Upper lobe of right lung (tissue), 1 donor: ENCODE results near the gene DNAH2. TPM values are rescaled to one million over a fixed set of nuclear protein-coding genes. Genes with fewer than 3 reads are reported as not detected.
A peak's percentile ranks its signal among the peaks of the same experiment; 100 is the strongest.

ENCODE experiments used
- ATAC-seq: fragments of 200-7000 bp; cut with Tn5 transposase; one replicate; pipeline ENCODE4 v1.9.1; 2020; ENCODE audit warnings: mild to moderate bottlenecking, moderate library complexity
- DNase-seq: peaks from one replicate; pipeline ENCODE4 v3.0.0-alpha.2; 2020
- H3K27ac ChIP-seq: fragments of 200-600 bp; one replicate; pipeline ENCODE4 v1.8.0; 2022
- H3K27me3 ChIP-seq: fragments of 200-600 bp; one replicate; pipeline ENCODE4 v1.8.0; 2022; ENCODE audit warnings: mild to moderate bottlenecking
- H3K36me3 ChIP-seq: fragments of 200-600 bp; one replicate; pipeline ENCODE4 v1.8.0; 2022
- H3K4me1 ChIP-seq: fragments of 200-600 bp; one replicate; pipeline ENCODE4 v1.8.0; 2022
- H3K4me3 ChIP-seq: fragments of 200-600 bp; one replicate; pipeline ENCODE4 v1.8.0; 2022; ENCODE audit warnings: mild to moderate bottlenecking
- H3K9me3 ChIP-seq: fragments of 200-600 bp; one replicate; pipeline ENCODE4 v1.8.0; 2022
- intact Hi-C: fragments of 100-400 bp; cut with DNase I; formaldehyde crosslinking; loops from one replicate; pipeline ENCODE4 v1.11.0; 2022
- total RNA-seq: library from RNA; stranded (reverse); fragmentation: NEBNext Ultra II Directional; extraction: Animal tissue kit (Norgen Biotek cat#: 25700); gene quantifications from one replicate; pipeline ENCODE4 v1.2.1, GENCODE V29; 2021
- TF ChIP-seq, protein P1 (sequence below): fragments of 200-600 bp; IDR thresholded peaks from one replicate; pipeline ENCODE4 v1.8.0; 2022; ENCODE audit warnings: antibody characterized with exemption
- donor health status: DM: no; HTN: yes; CAD: no; lungs with severe emphysema.

Gene DNAH2
- total RNA-seq, 1 donor from 2014 or later = 0.58 TPM

DNA sequence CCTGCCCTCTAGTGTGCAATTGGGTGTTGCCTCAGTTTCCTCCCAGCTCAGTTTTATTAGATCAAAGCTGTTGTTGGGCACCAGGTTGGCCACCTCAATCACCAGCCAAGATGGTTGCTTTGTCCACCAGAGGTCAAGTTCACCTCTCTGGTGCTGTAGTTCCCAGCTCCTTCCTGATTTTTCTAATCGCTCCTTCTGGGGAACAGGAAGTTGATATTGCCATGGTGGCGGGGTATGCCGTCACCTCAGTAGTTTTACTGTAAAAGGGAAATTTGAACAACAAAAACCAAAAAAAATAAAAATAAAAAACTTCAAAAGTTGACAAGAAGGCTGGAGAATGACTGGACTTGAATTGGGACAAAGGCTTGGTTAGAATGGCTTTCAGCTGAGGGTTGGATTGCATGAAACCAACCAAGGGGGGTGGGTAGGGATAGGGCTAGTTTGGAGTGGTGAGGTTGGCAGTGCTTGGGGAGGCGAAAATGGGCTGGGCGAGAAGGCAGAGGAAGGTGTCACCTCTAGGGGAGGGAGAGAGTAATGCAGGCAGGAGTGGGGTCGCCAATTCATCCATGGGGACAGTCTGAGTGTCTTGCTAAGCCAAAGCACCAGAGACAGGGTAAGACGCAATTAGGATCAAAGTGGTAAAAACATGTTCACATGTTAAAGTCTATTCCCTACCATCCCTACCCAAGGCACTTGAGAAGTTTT, 6.3 kb upstream of the DNAH2 start:
- H3K9me3 ChIP-seq = no peaks in the 10 kb centered on the region
- intact Hi-C loops = no loop called here
- no peak for DNase-seq
- H3K27me3 ChIP-seq = peaks cover 61% of the 10 kb centered on the region
- no peaks in the 10 kb centered on the region for H3K4me1 ChIP-seq
- no peak for ATAC-seq
- no peaks in the 10 kb centered on the region for H3K36me3 ChIP-seq
- TF ChIP-seq, protein P1, sequence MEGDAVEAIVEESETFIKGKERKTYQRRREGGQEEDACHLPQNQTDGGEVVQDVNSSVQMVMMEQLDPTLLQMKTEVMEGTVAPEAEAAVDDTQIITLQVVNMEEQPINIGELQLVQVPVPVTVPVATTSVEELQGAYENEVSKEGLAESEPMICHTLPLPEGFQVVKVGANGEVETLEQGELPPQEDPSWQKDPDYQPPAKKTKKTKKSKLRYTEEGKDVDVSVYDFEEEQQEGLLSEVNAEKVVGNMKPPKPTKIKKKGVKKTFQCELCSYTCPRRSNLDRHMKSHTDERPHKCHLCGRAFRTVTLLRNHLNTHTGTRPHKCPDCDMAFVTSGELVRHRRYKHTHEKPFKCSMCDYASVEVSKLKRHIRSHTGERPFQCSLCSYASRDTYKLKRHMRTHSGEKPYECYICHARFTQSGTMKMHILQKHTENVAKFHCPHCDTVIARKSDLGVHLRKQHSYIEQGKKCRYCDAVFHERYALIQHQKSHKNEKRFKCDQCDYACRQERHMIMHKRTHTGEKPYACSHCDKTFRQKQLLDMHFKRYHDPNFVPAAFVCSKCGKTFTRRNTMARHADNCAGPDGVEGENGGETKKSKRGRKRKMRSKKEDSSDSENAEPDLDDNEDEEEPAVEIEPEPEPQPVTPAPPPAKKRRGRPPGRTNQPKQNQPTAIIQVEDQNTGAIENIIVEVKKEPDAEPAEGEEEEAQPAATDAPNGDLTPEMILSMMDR = no peak
- H3K27ac ChIP-seq = no peak overlapping the region
- no peak overlapping the region for H3K4me3 ChIP-seq

DNA sequence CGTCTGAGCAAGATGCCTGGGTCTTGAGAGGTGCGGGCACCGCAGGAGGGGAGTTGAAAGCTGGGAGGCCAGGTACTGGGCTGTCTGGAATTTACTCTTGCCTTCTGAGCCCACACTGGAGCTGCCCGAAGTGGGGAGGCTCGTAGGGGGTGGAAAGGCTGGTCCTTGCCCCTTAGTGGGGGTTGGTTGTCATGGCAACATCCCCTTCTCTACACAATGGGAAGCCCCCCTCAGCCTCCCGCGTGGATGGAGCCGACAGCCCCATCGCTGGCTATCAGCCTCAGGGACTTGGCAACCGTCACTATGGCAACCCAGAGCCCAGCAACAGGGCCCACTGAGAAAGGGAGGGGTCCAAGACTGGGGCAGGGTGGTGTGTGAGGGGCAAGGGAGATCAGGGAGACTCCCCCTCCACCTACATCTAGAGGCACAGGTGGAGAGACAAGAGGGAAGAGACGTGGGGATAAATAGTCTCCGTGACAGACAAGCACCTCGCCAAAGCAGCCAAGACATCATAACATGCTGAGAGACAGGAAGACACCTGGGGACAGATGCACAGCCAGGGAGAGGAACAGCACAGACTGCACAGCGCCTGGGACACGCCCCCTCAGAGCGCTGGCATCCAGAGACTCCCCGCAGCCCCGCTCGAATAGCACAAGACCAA, 5.3 kb upstream of the DNAH2 start:
- intact Hi-C loops = no loop called here
- H3K4me1 ChIP-seq = peaks cover 6% of the 10 kb centered on the region
- H3K4me3 ChIP-seq = no peak overlapping the region
- TF ChIP-seq, protein P1 = no peak
- DNase-seq (no peak), ATAC-seq (no peak)
- no peak overlapping the region for H3K27ac ChIP-seq
- H3K9me3 ChIP-seq = no peaks in the 10 kb centered on the region
- peaks cover 57% of the 10 kb centered on the region for H3K27me3 ChIP-seq
- H3K36me3 ChIP-seq = no peaks in the 10 kb centered on the region

DNA sequence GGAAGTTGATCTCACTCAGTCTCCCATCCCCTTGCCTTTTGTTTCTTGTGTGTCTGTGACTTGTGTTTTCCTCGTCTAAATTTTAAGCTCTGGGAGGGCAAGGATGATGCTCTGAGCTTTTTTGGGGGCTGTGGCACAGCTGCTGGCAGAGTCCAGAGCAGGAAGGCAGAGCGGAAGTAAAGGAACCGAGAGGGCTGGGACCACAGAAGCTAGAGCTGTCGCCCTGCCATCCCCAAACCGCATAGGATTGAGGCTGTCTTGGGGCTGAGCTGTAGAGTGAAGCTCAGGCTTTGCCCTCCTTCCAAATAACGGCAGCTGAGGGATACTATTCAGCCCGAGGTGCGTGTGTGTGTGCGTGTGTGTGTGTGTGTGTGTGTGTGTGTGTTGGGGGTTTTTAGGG, 3.8 kb upstream of the DNAH2 start:
- Histone ChIP-seq H3K4me3 (no peak overlapping the region), H3K36me3 (no peaks in the 10 kb centered on the region), H3K27ac (no peak overlapping the region), H3K4me1 (peaks cover 6% of the 10 kb centered on the region), H3K9me3 (no peaks in the 10 kb centered on the region), H3K27me3 (peaks cover 44% of the 10 kb centered on the region)
- ATAC-seq (no peak), DNase-seq (no peak)
- TF ChIP-seq, protein P1 = no peak
- intact Hi-C loops = no loop called here

DNA sequence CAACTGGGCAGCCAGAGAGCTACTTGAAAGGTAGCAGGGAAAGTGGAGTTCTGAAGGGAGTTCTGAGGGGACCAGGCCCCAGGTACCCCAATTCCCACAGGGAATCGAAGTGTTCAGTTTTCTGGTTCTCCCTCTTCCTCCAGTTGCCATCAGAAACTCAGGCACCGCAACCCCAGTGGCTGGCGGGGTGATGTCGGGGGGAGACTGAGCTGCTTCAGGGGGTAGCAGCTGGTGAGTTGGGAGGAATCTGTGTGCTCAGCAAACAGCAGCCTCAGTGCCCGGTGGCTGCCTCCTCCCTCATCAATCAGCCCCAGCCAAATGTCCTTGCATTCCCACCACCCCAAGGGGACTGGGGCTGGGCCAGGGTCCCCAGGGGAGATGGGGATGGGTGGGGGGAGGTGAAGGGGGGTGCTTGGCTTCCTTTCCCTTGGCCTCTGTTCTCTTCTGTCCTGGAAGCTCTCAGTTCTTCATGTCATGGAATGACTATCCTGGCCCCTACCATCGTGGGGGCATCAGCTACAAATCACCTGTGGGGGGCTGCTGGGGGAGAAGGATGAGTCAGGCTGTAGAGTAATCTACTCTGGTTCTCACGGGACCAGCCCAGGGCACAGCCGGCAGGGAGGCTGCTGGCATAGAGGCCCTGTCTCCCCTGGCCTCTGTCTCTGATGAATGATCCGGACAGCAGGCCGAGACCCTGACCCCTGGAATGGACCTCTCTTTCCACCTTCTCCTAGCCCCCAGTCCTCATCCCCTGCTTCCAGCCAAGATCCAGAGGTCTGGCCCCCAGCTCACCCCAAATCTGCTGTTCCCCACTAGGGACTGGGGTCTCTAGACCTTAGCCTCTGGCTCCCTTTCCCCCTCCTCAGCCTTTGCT, 2.6 kb upstream of the DNAH2 start:
- H3K36me3 ChIP-seq = no peaks in the 10 kb centered on the region
- no peaks in the 10 kb centered on the region for H3K9me3 ChIP-seq
- intact Hi-C loops = no loop called here
- peaks cover 43% of the 10 kb centered on the region for H3K27me3 ChIP-seq
- no peak overlapping the region for H3K4me3 ChIP-seq
- peaks cover 6% of the 10 kb centered on the region for H3K4me1 ChIP-seq
- no peak overlapping the region for H3K27ac ChIP-seq
- ATAC-seq (no peak), DNase-seq (no peak)
- TF ChIP-seq, protein P1 = no peak

DNA sequence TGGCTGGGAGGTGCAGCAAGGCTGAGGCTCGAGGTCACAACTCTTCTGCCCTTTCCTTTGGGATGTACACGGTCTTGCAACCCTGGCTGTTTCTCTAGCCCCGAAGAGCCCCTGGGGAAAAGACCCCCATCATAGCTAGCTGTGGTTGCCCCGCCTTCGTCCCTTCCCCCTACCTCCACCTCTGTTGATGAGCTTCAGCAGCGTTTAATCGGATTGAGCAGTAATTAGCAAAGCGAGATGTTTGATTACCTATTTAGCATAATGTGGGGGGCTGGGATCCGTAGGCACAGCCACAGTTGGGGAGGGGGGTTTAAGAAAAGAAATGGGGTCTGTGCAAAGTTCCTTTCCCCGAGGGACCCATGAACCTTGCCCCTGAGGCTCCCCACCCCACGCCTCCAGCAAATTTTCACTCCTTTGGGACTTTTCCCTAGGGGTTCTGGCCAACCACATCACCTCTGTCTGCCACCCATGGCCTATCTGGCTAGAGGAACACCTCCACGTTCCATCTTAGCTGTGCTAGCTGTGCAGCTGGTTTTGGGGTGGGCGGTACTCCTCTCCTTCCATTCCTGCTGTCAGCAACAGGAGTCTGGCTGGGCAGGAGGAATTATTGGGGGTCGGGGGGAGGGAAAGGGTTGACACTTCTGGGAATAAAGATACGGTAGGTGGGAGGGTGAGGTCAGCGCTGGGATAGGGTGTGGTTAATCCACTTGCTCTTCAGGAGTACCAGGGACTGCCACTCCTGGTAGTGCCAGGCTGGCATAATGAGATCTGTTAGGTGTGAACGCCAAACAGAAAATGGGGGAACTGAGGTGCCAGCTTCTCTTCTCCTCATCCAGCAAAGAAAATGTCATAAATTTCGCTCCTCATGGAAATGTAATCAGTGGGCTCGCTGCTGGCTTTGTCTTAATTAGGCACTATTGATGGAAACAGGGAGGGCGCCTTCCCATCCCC, 1.3 kb upstream of the DNAH2 start:
- peaks cover 6% of the 10 kb centered on the region for H3K4me1 ChIP-seq
- TF ChIP-seq, protein P1 = no peak

More for the DNA sequence above, 1.3 kb upstream of the DNAH2 start:
- ATAC-seq (no peak), DNase-seq (no peak)
- H3K36me3 ChIP-seq = no peaks in the 10 kb centered on the region
- H3K9me3 ChIP-seq = no peaks in the 10 kb centered on the region
- no peak overlapping the region for H3K27ac ChIP-seq
- intact Hi-C loops = no loop called here
- peaks cover 43% of the 10 kb centered on the region for H3K27me3 ChIP-seq
- H3K4me3 ChIP-seq = peak overlapping the region; percentile 67
